ENCODE data around the gene ISLR.
A peak's percentile ranks its signal among the peaks of the same experiment; 100 is the strongest.

Gene ISLR

GRCh38 chr15:74194572-74195559, 21.4 kb downstream of the ISLR start:
- H3K4me3 ChIP-seq (ENCODE audit: low read depth, low read length): no peak overlapping the region
- DNase-seq (ENCODE audit: low read depth): no peak
- TF ChIP-seq, protein P1, sequence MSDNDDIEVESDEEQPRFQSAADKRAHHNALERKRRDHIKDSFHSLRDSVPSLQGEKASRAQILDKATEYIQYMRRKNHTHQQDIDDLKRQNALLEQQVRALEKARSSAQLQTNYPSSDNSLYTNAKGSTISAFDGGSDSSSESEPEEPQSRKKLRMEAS (IDR thresholded peaks at IDR 0.05; ENCODE audit: low read depth, low read length): no peak
- no peak for TF ChIP-seq POLR2A (IDR thresholded peaks at IDR 0.05; ENCODE audit: extremely low read depth, insufficient read length)
- TF ChIP-seq, protein P2, sequence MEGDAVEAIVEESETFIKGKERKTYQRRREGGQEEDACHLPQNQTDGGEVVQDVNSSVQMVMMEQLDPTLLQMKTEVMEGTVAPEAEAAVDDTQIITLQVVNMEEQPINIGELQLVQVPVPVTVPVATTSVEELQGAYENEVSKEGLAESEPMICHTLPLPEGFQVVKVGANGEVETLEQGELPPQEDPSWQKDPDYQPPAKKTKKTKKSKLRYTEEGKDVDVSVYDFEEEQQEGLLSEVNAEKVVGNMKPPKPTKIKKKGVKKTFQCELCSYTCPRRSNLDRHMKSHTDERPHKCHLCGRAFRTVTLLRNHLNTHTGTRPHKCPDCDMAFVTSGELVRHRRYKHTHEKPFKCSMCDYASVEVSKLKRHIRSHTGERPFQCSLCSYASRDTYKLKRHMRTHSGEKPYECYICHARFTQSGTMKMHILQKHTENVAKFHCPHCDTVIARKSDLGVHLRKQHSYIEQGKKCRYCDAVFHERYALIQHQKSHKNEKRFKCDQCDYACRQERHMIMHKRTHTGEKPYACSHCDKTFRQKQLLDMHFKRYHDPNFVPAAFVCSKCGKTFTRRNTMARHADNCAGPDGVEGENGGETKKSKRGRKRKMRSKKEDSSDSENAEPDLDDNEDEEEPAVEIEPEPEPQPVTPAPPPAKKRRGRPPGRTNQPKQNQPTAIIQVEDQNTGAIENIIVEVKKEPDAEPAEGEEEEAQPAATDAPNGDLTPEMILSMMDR (IDR thresholded peaks at IDR 0.05; ENCODE audit: low read depth, low read length): no peak
- TF ChIP-seq MYC (IDR thresholded peaks at IDR 0.05; ENCODE audit: low read depth, low read length): no peak

- TF ChIP-seq POLR2A (IDR thresholded peaks at IDR 0.05; ENCODE audit: extremely low read depth, insufficient read length) (no peak), MYC (IDR thresholded peaks at IDR 0.05; ENCODE audit: low read depth, low read length) (no peak)
- TF ChIP-seq, protein P1 (IDR thresholded peaks at IDR 0.05; ENCODE audit: low read depth, low read length): no peak
- TF ChIP-seq, protein P2 (IDR thresholded peaks at IDR 0.05; ENCODE audit: low read depth, low read length): no peak
- no peak for DNase-seq (ENCODE audit: low read depth)
Observed at GRCh38 chr15:74196175-74196574, 22.7 kb downstream of the ISLR start.

GRCh38 chr15:74197176-74197965, 23.9 kb downstream of the ISLR start:
- DNase-seq (ENCODE audit: low read depth): no peak
- H3K4me3 ChIP-seq (ENCODE audit: low read depth, low read length): no peak overlapping the region
- TF ChIP-seq, protein P2 (IDR thresholded peaks at IDR 0.05; ENCODE audit: low read depth, low read length): no peak
- TF ChIP-seq MYC (IDR thresholded peaks at IDR 0.05; ENCODE audit: low read depth, low read length) (no peak), POLR2A (IDR thresholded peaks at IDR 0.05; ENCODE audit: extremely low read depth, insufficient read length) (no peak)
- TF ChIP-seq, protein P1 (IDR thresholded peaks at IDR 0.05; ENCODE audit: low read depth, low read length): no peak

More at GRCh38 chr15:74196175-74196574, 22.7 kb downstream of the ISLR start:
- no peak overlapping the region for H3K4me3 ChIP-seq (ENCODE audit: low read depth, low read length)

- DNase-seq (ENCODE audit: low read depth): no peak
- TF ChIP-seq POLR2A (IDR thresholded peaks at IDR 0.05; ENCODE audit: extremely low read depth, insufficient read length) (no peak), MYC (IDR thresholded peaks at IDR 0.05; ENCODE audit: low read depth, low read length) (no peak)
- TF ChIP-seq, protein P1 (IDR thresholded peaks at IDR 0.05; ENCODE audit: low read depth, low read length): no peak
- TF ChIP-seq, protein P2 (IDR thresholded peaks at IDR 0.05; ENCODE audit: low read depth, low read length): no peak
Observed at GRCh38 chr15:74199297-74199652, 25.8 kb downstream of the ISLR start.

GRCh38 chr15:74200412-74200815, 26.9 kb downstream of the ISLR start:
- peak; percentile 84 for DNase-seq (ENCODE audit: low read depth)
- no peak overlapping the region for H3K4me3 ChIP-seq (ENCODE audit: low read depth, low read length)
- TF ChIP-seq, protein P2 (IDR thresholded peaks at IDR 0.05; ENCODE audit: low read depth, low read length): no peak
- TF ChIP-seq MYC (IDR thresholded peaks at IDR 0.05; ENCODE audit: low read depth, low read length): 0 out of 2 replicates have a peak, but pooled peaks have one; percentile 6

More at GRCh38 chr15:74199297-74199652, 25.8 kb downstream of the ISLR start:
- H3K4me3 ChIP-seq (ENCODE audit: low read depth, low read length): no peak overlapping the region

Measured in NB4 (cell line).